Measurements from ENCODE around the gene DNM3.

The DNM3 gene

GRCh38 chr1:172266528-172267174 is 425.4 kb downstream of the DNM3 start:
- in situ Hi-C loops (cut with MboI; ENCODE audit: low sequenced_read_pairs): no loop called here

DNA sequence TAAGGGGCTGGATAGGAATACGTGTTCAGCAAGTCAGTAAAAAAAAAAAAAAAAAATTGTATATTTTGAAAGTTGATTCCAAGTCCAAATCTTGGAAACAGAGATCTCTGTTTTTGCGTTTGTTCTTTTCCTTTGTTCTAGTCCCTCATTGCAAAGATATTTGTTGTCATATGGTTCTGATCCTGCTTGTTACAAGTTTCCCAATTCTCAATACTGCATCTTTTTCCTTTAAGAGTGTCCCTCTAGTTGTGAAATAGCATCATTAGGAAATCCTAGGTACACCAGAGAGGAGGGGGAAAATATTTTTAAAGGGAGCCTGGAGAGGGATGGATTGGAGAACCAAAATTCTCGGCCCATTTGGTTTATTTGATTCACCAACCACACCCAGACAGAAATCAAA is 426.9 kb downstream of the DNM3 start:
- in situ Hi-C loops (cut with MboI; ENCODE audit: low sequenced_read_pairs): no loop called here

GRCh38 chr1:172269084-172269483 is 427.8 kb downstream of the DNM3 start:
- in situ Hi-C loops (cut with MboI; ENCODE audit: low sequenced_read_pairs): no loop called here

DNA sequence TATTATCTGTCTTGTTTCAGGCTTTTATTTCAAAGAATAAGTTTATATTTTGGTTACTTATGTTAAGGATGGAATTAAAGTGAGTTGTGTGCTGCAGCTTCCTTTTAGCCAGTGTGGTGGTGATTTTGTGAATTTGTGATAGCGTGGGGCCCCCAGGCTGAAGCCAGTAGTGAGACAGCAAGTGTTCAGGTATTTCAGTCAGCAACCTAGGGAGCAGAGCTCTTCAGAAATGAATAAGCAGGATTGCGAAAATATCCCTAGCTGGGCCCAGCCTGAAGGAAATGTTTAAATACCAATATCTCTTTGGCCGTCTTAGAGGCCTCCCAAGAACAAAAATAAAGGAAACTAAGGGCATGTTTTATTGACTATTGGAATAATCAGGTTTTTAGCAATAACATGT is 428.3 kb downstream of the DNM3 start:
- in situ Hi-C loops (cut with MboI; ENCODE audit: low sequenced_read_pairs): no loop called here

DNA sequence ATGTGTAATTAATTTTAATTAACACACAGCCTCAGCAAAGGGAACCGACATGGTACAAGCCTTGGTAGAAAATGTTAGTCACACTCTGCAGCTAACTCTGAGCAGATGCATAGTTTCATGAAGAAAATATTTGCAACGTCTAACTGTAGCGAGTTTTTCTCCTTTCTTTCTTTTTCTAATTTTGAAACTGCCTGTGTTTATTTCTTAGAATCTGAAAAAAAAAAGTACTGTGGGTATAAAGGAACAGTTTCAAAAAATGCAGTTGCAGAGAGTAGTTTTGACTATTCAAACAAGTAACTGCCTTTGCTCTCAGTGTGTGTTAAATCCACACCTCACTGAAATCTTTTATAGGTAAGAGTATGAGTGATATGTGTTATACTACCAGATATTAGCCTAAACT is 429.3 kb downstream of the DNM3 start:
- in situ Hi-C loops (cut with MboI; ENCODE audit: low sequenced_read_pairs): no loop called here

DNA sequence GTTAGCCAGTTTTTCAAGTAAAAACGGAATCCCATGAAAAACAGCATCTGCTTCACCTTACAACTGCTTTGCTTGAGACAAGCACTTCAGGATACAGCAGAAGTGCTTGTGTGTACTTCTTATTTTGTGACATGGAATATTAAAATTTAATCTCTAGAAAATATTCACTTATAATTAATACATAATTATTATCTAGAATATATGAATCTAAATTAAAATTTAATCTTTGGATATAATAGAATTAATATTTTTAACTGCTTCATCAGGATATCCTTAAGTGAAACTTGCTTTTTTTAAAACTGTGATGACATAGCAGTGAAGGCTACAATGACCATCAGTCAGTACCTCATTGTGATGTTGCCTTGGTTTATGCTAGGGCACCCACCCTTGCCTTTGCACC is 430.8 kb downstream of the DNM3 start:
- in situ Hi-C loops (cut with MboI; ENCODE audit: low sequenced_read_pairs): no loop called here

GRCh38 chr1:172273647-172274396 is 432.5 kb downstream of the DNM3 start:
- in situ Hi-C loops (cut with MboI; ENCODE audit: low sequenced_read_pairs): no loop called here

- in situ Hi-C loops (cut with MboI; ENCODE audit: low sequenced_read_pairs): no loop called here
Observed at GRCh38 chr1:172275478-172275877, 434.2 kb downstream of the DNM3 start.

GRCh38 chr1:172276120-172276818 is 435.0 kb downstream of the DNM3 start:
- in situ Hi-C loops (cut with MboI; ENCODE audit: low sequenced_read_pairs): no loop called here

DNA sequence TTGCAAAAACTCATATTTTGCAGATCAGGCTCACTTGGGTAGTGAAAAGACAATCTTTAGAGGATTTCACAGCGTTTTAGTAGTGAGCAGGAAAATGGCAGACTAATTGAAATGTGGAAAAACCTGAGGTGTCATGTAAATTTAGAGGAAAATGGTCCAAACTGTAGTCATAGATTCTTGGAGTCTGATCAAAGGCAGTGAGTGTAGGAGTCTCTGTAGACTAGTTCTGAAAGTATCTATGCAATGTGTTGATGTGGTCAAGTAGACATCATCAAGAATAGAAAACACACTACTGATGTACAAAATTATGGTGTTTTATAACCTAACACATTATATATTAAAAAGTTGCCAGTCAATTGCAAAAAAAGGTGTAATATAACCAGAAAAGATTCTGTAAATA is 436.0 kb downstream of the DNM3 start:
- in situ Hi-C loops (cut with MboI; ENCODE audit: low sequenced_read_pairs): no loop called here

- in situ Hi-C loops (cut with MboI; ENCODE audit: low sequenced_read_pairs): no loop called here
Observed at GRCh38 chr1:172277989-172278388, 436.7 kb downstream of the DNM3 start.

DNA sequence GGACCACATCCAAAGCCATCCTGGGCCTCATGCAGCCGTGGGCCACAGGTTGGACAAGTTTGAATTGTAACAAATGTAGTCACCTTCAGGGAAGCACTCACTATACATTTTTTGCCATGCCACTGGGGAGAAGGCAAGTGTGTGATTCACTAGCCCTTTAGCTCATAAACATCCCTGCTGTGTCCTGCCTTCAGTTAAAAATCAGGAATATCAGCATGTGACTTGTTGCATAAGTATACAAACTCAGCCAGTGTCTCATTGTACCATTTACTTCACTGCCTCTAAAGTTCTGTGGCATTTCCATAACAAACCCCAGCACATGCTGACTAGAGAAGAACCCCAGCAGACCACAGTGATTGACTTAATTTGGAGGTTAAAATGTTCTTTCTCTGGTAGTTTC is 437.2 kb downstream of the DNM3 start:
- in situ Hi-C loops (cut with MboI; ENCODE audit: low sequenced_read_pairs): no loop called here

DNA sequence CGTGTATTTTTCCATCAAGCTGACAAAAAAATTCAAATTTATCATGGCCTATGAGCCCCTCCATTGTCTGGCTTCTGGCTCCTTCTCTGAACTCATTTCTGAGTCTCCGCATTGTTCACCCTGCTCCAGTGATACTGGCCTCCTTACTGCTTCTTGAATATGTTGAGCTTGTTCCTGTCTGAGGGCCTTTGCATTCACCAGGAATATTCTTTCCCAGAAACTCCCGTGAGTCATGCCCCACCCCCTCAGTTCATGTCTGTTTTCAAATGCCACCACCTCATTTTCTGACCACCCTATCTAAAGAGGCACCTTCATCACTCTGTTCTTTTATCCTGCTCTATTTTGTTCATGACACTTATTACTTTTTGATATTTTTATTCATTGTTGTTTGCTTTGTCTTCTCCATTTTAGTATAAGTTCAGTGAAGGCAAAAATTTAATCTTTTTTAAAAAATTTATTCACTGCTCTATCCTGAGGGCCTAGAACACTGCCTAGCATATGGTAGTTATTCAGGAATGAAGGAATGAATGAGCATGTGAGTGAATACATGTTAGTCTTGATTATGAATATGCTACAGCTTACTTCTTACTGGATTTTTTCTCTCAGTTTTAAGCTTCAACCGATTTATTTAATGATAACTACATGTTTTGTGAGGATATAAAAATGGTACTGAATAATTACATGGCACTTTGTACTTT is 438.8 kb downstream of the DNM3 start:
- in situ Hi-C loops (cut with MboI; ENCODE audit: low sequenced_read_pairs): no loop called here

GRCh38 chr1:172283766-172284165 is 442.5 kb downstream of the DNM3 start:
- in situ Hi-C loops (cut with MboI; ENCODE audit: low sequenced_read_pairs): no loop called here

GRCh38 chr1:172286629-172287076 is 445.4 kb downstream of the DNM3 start:
- in situ Hi-C loops (cut with MboI; ENCODE audit: low sequenced_read_pairs): no loop called here

- in situ Hi-C loops (cut with MboI; ENCODE audit: low sequenced_read_pairs): no loop called here
Observed at GRCh38 chr1:172287208-172287607, 445.9 kb downstream of the DNM3 start.

DNA sequence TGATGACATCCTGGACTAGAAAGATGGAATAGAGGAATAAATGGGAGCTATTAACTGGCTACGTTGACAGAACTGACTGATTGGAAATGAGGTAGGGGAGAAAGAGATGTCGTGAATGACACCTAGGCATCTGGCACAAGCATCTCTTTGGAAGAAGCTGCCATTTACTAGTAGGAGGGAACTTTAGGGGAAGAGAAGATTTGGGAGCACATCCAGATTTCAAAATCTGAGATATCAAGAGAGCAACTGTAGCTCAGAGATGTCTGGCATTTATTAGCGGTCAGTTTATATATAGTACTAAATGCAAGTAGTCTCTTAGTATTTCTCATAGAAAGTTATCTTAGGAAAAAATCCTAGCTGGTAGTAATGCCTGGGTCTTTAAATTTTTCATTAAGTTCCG is 447.3 kb downstream of the DNM3 start:
- in situ Hi-C loops (cut with MboI; ENCODE audit: low sequenced_read_pairs): no loop called here

GRCh38 chr1:172289448-172289847 is 448.1 kb downstream of the DNM3 start:
- in situ Hi-C loops (cut with MboI; ENCODE audit: low sequenced_read_pairs): no loop called here

DNA sequence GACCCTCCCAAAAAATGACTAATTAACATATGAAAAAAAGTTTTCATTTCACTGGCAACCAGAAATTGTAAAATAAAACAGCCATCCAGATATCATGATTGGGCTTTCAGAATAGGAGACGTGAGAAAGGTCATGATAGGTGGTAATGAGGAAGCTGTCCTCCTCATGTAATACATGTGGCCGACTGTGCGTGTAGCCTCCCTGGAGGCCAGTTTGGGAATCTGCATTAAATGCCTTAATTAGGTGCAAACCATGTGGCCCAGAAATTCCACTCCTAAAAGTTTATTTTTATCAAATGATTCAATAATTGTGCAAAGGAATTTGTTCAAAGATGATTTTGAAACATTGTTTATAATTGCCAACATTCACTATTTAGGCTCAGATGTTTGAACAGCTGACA is 451.5 kb downstream of the DNM3 start:
- in situ Hi-C loops (cut with MboI; ENCODE audit: low sequenced_read_pairs): no loop called here

DNA sequence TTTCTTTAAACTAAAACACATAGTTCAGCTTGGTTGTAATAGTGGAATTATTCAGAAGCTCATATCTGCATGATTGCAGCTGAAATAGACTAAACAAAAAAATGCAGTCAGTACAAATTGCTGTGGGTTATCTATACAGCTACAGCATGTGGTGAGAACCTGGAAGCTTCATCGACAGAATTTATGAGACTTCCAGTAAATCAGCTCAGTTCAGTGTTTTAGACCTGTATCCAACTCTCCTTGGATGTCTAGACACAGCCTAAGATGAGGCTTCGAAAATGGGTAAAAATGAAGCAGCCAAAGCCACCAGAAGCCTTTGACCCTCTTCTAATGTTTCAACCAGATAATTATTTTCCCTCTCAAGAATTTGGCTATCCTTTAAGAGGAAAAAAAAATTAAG is 452.1 kb downstream of the DNM3 start:
- in situ Hi-C loops (cut with MboI; ENCODE audit: low sequenced_read_pairs): no loop called here

- in situ Hi-C loops (cut with MboI; ENCODE audit: low sequenced_read_pairs): no loop called here
Observed at GRCh38 chr1:172298141-172298540, 456.8 kb downstream of the DNM3 start.
